Chondrocyte (in vitro differentiated cells): ENCODE results near the gene TAGLN. TPM values are rescaled to one million over a fixed set of nuclear protein-coding genes. Genes with fewer than 3 reads are reported as not detected.
A peak's percentile ranks its signal among the peaks of the same experiment; 100 is the strongest.

Source experiments
- DNase-seq: peaks from one replicate; pipeline ENCODE4 v3.0.0; 2021; ENCODE audit warnings: mixed read lengths, low spot score
- H3K27ac Mint-ChIP-seq: one replicate; pipeline ENCODE4 v1.8.0; 2021; ENCODE audit warnings: mild to moderate bottlenecking, moderate library complexity, mixed read lengths; ENCODE audit not compliant: unreplicated experiment
- H3K27me3 Mint-ChIP-seq: 2 replicates; pipeline ENCODE4 v1.8.0; 2021; ENCODE audit warnings: low read depth, mixed read lengths
- H3K36me3 Mint-ChIP-seq: 2 replicates; pipeline ENCODE4 v1.8.0; 2021; ENCODE audit warnings: low read depth, mixed read lengths
- H3K4me1 Mint-ChIP-seq: 2 replicates; pipeline ENCODE4 v1.8.0; 2021; ENCODE audit warnings: low read depth, mild to moderate bottlenecking, mixed read lengths
- H3K4me3 Mint-ChIP-seq: one replicate; pipeline ENCODE4 v1.8.0; 2021; ENCODE audit warnings: mild to moderate bottlenecking, moderate library complexity, mixed read lengths; ENCODE audit not compliant: unreplicated experiment
- H3K9me3 Mint-ChIP-seq: 2 replicates; pipeline ENCODE4 v1.8.0; 2021; ENCODE audit warnings: low read depth, mixed read lengths
- total RNA-seq: library from RNA; stranded (reverse); gene quantifications from 3 replicates; pipeline ENCODE4 v1.2.1, GENCODE V29; 2021
- TF ChIP-seq, protein P1 (sequence below): fragments of 200-600 bp; sonication (generic); IDR thresholded peaks from 2 replicates; pipeline ENCODE4 v1.5.0; 2021; ENCODE audit warnings: antibody characterized with exemption, mild to moderate bottlenecking, moderate library complexity

TAGLN gene
- total RNA-seq, 1 donor from 2014 or later = 4,666 TPM

DNA sequence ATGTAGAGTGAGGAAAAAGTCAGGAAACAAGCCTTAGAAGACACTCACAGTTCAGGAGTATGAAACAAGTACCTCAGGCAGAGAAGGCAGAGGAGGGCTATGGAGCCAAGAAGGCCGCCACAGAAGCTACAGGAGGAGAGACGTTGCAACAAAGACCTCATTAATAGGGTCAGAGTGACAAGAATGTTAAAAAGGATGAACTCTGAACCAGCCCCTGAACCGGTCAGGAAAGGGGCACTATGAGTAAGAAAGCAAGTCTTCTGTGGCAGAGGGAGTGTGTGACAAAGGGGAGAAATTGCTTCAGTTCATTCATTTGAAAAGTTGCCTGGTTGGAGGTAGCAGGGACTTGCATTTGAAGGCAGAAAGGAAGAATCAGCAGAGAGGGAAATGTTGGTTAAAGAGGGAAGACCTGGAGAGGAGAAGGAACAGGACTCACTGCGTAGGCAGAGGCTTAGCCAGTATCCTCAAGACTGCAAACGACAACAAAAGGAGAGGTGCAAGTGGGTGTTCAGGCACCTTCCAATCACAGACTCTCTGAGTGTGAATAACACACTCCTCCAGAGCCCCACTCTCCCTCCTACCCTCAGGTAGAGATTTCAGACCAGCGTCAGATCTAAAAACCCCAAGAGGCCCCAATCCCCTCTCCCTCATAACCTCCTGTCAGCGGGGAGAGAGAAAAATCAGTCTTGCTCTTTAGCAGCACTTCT lies 15.4 kb downstream of the TAGLN start:
- peaks cover 32% of the 10 kb centered on the region for H3K4me1 Mint-ChIP-seq
- H3K27ac Mint-ChIP-seq = peak overlapping the region; percentile 34
- no peak overlapping the region for H3K4me3 Mint-ChIP-seq
- H3K27me3 Mint-ChIP-seq = no peaks in the 10 kb centered on the region
- TF ChIP-seq, protein P1, sequence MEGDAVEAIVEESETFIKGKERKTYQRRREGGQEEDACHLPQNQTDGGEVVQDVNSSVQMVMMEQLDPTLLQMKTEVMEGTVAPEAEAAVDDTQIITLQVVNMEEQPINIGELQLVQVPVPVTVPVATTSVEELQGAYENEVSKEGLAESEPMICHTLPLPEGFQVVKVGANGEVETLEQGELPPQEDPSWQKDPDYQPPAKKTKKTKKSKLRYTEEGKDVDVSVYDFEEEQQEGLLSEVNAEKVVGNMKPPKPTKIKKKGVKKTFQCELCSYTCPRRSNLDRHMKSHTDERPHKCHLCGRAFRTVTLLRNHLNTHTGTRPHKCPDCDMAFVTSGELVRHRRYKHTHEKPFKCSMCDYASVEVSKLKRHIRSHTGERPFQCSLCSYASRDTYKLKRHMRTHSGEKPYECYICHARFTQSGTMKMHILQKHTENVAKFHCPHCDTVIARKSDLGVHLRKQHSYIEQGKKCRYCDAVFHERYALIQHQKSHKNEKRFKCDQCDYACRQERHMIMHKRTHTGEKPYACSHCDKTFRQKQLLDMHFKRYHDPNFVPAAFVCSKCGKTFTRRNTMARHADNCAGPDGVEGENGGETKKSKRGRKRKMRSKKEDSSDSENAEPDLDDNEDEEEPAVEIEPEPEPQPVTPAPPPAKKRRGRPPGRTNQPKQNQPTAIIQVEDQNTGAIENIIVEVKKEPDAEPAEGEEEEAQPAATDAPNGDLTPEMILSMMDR = no peak
- peaks cover 29% of the 10 kb centered on the region for H3K36me3 Mint-ChIP-seq
- no peaks in the 10 kb centered on the region for H3K9me3 Mint-ChIP-seq
- DNase-seq = no peak

DNA sequence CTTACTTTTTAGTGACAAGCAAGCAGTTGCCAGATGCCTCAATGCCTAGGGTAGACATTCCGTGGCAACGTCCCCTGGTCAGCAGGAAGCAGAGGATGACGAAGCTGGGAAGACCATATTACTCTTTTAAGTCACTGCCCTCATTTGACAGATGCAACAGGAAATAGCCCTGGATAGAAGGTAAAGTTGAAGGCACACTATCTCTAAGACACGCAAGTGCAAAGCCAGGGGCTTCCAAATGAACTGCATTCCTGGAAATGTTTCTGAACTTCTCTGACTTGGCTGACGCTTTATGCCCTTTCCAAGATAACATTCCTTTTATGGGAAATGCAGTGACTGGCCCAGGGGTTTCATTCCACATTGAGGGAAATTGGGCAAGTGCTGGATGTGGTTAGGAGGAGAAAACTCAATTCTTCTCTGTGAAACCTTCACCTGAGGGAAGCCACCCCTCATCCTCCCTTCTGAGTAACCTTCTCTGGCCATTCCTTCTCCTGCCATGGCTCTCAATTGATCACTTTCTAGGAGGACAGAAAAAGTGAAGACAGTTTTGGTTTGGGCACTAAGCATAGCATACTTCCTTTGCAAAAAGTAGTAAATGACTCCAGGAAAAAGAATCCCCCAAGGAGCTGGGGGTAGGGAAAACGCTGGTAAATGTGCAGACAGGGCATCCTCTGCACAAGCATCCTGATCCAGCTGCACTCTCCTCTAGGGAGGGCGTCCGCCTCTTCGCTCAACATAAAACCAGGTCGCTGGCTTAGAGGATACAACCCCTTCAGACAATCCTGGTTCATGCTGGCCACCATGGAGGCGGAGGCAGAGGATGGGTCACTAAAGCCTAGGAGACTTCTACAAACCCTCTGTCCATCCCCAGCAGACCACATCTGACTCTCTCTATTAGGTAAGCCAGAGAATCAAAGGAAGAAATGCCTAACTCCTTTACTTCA lies 18.2 kb downstream of the TAGLN start:
- Mint-ChIP-seq H3K36me3 (peaks cover 28% of the 10 kb centered on the region), H3K9me3 (no peaks in the 10 kb centered on the region), H3K27me3 (no peaks in the 10 kb centered on the region), H3K4me1 (peaks cover 55% of the 10 kb centered on the region), H3K27ac (peak overlapping the region; percentile 95), H3K4me3 (peak overlapping the region; percentile 41)
- TF ChIP-seq, protein P1 = no peak
- DNase-seq = peak; percentile 38

DNA sequence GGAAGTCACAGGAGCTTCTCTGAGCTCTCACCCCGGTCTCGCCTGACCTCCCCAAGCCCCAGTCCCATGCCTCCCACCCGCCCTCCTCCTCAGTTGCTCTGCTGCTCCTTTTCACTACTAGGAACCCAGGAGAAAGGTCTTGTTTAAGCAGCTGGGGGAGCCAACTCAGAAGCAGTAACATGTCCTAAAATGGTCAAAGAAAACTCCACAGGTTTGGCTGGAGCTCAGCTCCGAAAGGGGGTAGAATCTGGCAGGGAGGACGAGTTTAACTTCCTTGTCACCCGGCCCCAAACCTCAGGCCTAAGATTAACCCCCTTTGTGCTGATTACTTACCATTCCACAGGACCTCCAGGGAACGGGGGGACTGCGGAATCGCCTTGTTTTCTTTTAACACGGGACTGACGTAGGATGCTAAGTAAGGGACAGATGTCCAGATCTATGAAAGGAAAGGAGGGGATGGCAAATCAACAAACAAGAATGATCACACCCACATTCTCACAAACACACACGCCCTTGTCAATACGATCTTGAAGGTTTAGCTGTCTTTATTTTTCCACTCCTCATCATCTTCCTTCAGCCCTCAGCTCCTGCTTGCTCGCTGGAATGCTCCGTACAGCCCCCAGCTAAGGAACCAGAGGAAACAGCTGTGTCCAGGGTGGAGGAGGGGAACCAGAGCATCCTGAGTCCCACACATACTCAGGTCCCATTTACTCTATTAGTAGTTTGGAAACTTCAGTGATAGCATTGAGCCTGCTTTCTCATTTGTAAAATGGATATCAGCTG lies 19.2 kb downstream of the TAGLN start:
- TF ChIP-seq, protein P1 = no peak
- DNase-seq = no peak
- Mint-ChIP-seq H3K9me3 (no peaks in the 10 kb centered on the region), H3K27me3 (no peaks in the 10 kb centered on the region), H3K36me3 (peaks cover 24% of the 10 kb centered on the region), H3K27ac (peak overlapping the region; percentile 95), H3K4me1 (peaks cover 62% of the 10 kb centered on the region), H3K4me3 (peak overlapping the region; percentile 41)

DNA sequence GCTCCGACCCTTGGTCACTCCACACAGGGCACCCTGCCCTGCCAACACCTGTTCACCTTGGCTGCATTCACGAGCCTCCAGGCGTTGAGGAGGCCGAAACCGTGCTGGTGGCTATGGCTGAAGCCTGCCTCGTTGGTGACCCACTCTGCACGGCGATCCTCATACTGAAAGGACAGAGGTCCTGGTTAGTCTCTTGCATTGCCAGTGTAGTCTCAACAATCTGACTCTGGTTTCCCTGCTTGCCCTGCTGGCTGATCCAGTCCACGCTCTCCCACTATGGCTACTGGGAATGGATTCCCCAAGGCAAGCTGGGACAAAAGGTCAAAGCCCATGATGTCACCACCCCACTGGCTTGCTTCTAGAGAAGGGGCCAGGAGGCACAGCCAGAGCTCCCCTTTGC lies 19.8 kb downstream of the TAGLN start:
- peak; percentile 60 for DNase-seq
- Mint-ChIP-seq H3K36me3 (peaks cover 20% of the 10 kb centered on the region), H3K4me1 (peaks cover 62% of the 10 kb centered on the region), H3K4me3 (no peak overlapping the region), H3K9me3 (no peaks in the 10 kb centered on the region), H3K27ac (peak overlapping the region; percentile 36), H3K27me3 (no peaks in the 10 kb centered on the region)
- TF ChIP-seq, protein P1 = no peak

DNA sequence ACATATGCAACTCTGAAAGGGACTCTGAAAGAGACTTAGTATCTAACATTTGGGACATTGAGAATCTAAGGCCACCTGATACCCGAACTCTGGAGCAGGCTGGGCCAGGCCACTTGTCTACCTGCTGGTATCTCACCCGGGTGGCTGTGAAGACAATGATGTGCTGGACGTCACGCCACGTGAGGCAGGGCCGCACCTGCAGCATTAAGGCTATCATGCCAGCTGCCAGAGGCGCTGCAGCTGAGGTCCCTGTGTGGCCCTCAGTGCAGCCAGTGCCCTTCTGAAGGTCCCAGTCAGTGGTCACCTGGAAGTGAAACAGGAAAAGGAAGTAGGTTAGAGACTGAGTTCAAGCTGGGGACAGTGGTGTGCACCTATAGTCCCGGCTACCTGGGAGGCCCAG lies 20.3 kb downstream of the TAGLN start:
- H3K36me3 Mint-ChIP-seq = peaks cover 16% of the 10 kb centered on the region
- peak; percentile 78 for DNase-seq
- no peak overlapping the region for H3K27ac Mint-ChIP-seq
- peaks cover 62% of the 10 kb centered on the region for H3K4me1 Mint-ChIP-seq
- no peak overlapping the region for H3K4me3 Mint-ChIP-seq
- H3K9me3 Mint-ChIP-seq = no peaks in the 10 kb centered on the region
- no peaks in the 10 kb centered on the region for H3K27me3 Mint-ChIP-seq
- TF ChIP-seq, protein P1 = no peak
